GM19372 (cell line): ENCODE data around the gene ARHGAP10.

Experiments
- ATAC-seq: cut with Tn5 transposase; IDR thresholded peaks from one replicate; pipeline ENCODE4 v1.9.1; 2021; ENCODE audit warnings: mild to moderate bottlenecking, low read depth, moderate library complexity; ENCODE audit not compliant: unreplicated experiment

ARHGAP10 gene

GRCh38 chr4:147843162-147843561 is 111.3 kb downstream of the ARHGAP10 start:
- peak; percentile 40 for ATAC-seq

GRCh38 chr4:147844781-147845180 is 112.9 kb downstream of the ARHGAP10 start:
- no peak for ATAC-seq

GRCh38 chr4:147846318-147847155 is 114.6 kb downstream of the ARHGAP10 start:
- ATAC-seq = peak; percentile 78

- ATAC-seq = no peak
These were observed 116.1 kb downstream of the ARHGAP10 start for GRCh38 chr4:147847751-147848590.

- ATAC-seq = no peak
These were observed 116.7 kb downstream of the ARHGAP10 start for GRCh38 chr4:147848634-147849033.

- no peak for ATAC-seq
These were observed 119.2 kb downstream of the ARHGAP10 start for GRCh38 chr4:147851135-147851534.

GRCh38 chr4:147853706-147854105 is 121.8 kb downstream of the ARHGAP10 start:
- no peak for ATAC-seq

GRCh38 chr4:147854154-147854553 is 122.3 kb downstream of the ARHGAP10 start:
- no peak for ATAC-seq

- ATAC-seq = no peak
These were observed 123.7 kb downstream of the ARHGAP10 start for GRCh38 chr4:147855571-147856009.

GRCh38 chr4:147860960-147861359 is 129.1 kb downstream of the ARHGAP10 start:
- ATAC-seq = no peak

- ATAC-seq = no peak
These were observed 130.3 kb downstream of the ARHGAP10 start for GRCh38 chr4:147862043-147862692.

GRCh38 chr4:147863111-147863747 is 131.3 kb downstream of the ARHGAP10 start:
- ATAC-seq = peak; percentile 45

- no peak for ATAC-seq
These were observed 132.1 kb downstream of the ARHGAP10 start for GRCh38 chr4:147863808-147864472.

- ATAC-seq = no peak
These were observed 132.7 kb downstream of the ARHGAP10 start for GRCh38 chr4:147864607-147865006.

- no peak for ATAC-seq
These were observed 134.0 kb downstream of the ARHGAP10 start for GRCh38 chr4:147865926-147866325.

- peak; percentile 67 for ATAC-seq
These were observed 134.8 kb downstream of the ARHGAP10 start for GRCh38 chr4:147866532-147867271.

- no peak for ATAC-seq
These were observed 142.2 kb downstream of the ARHGAP10 start for GRCh38 chr4:147874109-147874508.

- ATAC-seq = no peak
These were observed 145.5 kb downstream of the ARHGAP10 start for GRCh38 chr4:147877308-147877771.

- no peak for ATAC-seq
These were observed 147.8 kb downstream of the ARHGAP10 start for GRCh38 chr4:147879676-147880075.
